H1 (cell line): ENCODE measurements around the gene KCNRG. TPM values are rescaled to one million over a fixed set of nuclear protein-coding genes. Genes with fewer than 3 reads are reported as not detected.

ENCODE experiments used
- CTCF ChIA-PET: fragments of 300-600 bp; sonication (Branson Sonifier 250); formaldehyde crosslinking; loops from one replicate; lab custom pipeline; 2021; ENCODE audit not compliant: partially characterized antibody; lab: Charles Lee
- POLR2A ChIA-PET: fragments of 300-600 bp; sonication (Branson Sonifier 250); formaldehyde crosslinking; loops from one replicate; lab custom pipeline; 2021; ENCODE audit warnings: inconsistent platforms; ENCODE audit not compliant: partially characterized antibody; lab: Charles Lee
- DNase-seq, 2 experiments: peaks; one replicate each; pipeline versions ENCODE4 v3.0.0 to v3.0.0-alpha.2; 2010 to 2022; ENCODE audit warnings: low spot score in 2 of 2, low read depth in 1 of 2, mixed read lengths in 1 of 2
- FAIRE-seq: peaks from 2 replicates; lab custom pipeline; 2011; peaks lifted over from hg19 to GRCh38; lab: Jason Lieb, UNC
- H2AFZ ChIP-seq: 2 replicates; pipeline ENCODE4 v1.8.1; 2012; ENCODE audit warnings: low read length, inconsistent platforms
- H2AK5ac ChIP-seq: 2 replicates; pipeline ENCODE4 v1.6.1; 2013; ENCODE audit warnings: low read depth, low read length
- H2BK120ac ChIP-seq: replicated peaks from 2 replicates; pipeline ENCODE3; 2013; ENCODE audit warnings: low read depth, low read length, inconsistent platforms
- H2BK12ac ChIP-seq: 2 replicates; pipeline ENCODE4 v1.6.1; 2013; ENCODE audit warnings: low read depth, low read length
- H2BK15ac ChIP-seq: 2 replicates; pipeline ENCODE4 v1.6.1; 2013; ENCODE audit warnings: low read length
- H2BK20ac ChIP-seq: 2 replicates; pipeline ENCODE4 v1.6.1; 2013; ENCODE audit warnings: low read length
- H2BK5ac ChIP-seq: 2 replicates; pipeline ENCODE4 v1.6.1; 2013; ENCODE audit warnings: low read depth, low read length
- H3K14ac ChIP-seq: 2 replicates; pipeline ENCODE4 v1.6.1; 2013; ENCODE audit warnings: inconsistent platforms; ENCODE audit not compliant: insufficient read length
- H3K18ac ChIP-seq: 2 replicates; pipeline ENCODE4 v1.6.1; 2013; ENCODE audit warnings: low read length; ENCODE audit errors: extremely low read depth
- H3K23ac ChIP-seq: 2 replicates; pipeline ENCODE4 v1.6.1; 2013; ENCODE audit warnings: inconsistent platforms; ENCODE audit not compliant: insufficient read length
- H3K23me2 ChIP-seq: 2 replicates; pipeline ENCODE4 v1.6.1; 2013; ENCODE audit warnings: low read depth, low read length
- H3K27ac ChIP-seq: 2 replicates; pipeline ENCODE4 v1.6.1; 2011; ENCODE audit warnings: low read depth, low read length, inconsistent platforms
- H3K27me3 ChIP-seq, 4 experiments: replicated peaks in 1 of 4; 1 replicate in 1 of 4; 2 replicates in 3 of 4; pipeline versions ENCODE4 v1.6.1 to v1.8.1; 2011 to 2013; ENCODE audit warnings: low read length in 3 of 4, mild to moderate bottlenecking in 3 of 4, inconsistent platforms in 2 of 4, mixed read lengths in 2 of 4, moderate library complexity in 1 of 4; ENCODE audit not compliant: control insufficient read depth in 3 of 4, insufficient read depth in 3 of 4; ENCODE audit errors: extremely low read depth in 1 of 4
- H3K36me3 ChIP-seq, 4 experiments: 2 replicates each; pipeline versions ENCODE4 v1.6.1 to v1.8.1; 2011 to 2013; ENCODE audit warnings: mild to moderate bottlenecking in 4 of 4, low read length in 3 of 4, moderate library complexity in 2 of 4, control low read depth in 1 of 4, inconsistent platforms in 1 of 4; ENCODE audit not compliant: insufficient read depth in 4 of 4, control insufficient read depth in 2 of 4
- H3K4ac ChIP-seq: replicated peaks from 2 replicates; pipeline ENCODE3; 2013; ENCODE audit warnings: low read length, low read depth, mixed read lengths, inconsistent platforms; ENCODE audit not compliant: insufficient read length
- H3K4me1 ChIP-seq, 4 experiments: replicated peaks in 1 of 4; 1 replicate in 1 of 4; 2 replicates in 3 of 4; pipeline versions ENCODE4 v1.6.1 to v1.8.1; 2011 to 2013; ENCODE audit warnings: low read length in 3 of 4, inconsistent platforms in 2 of 4, mixed read lengths in 1 of 4; ENCODE audit not compliant: insufficient read depth in 4 of 4, control insufficient read depth in 3 of 4
- H3K4me2 ChIP-seq, 2 experiments: 2 replicates each; pipeline versions ENCODE4 v1.6.1 to v1.8.1; 2011 to 2013; ENCODE audit warnings: low read depth in 2 of 2, low read length in 2 of 2, control low read depth in 1 of 2, inconsistent platforms in 1 of 2, mild to moderate bottlenecking in 1 of 2; ENCODE audit not compliant: insufficient read depth in 1 of 2
- H3K4me3 ChIP-seq, 4 experiments: fragments of 200-600, 300-600 bp in 1 of 4; sonication (generic), shearing (Covaris generic), sonication (Bioruptor Twin) in 1 of 4; 2 replicates each; pipeline versions ENCODE4 v1.5.1 to v1.8.1; 2011 to 2016; ENCODE audit warnings: low read length in 4 of 4, low read depth in 3 of 4, control low read depth in 2 of 4, inconsistent platforms in 2 of 4, mild to moderate bottlenecking in 2 of 4, mixed read lengths in 1 of 4, moderate library complexity in 1 of 4; ENCODE audit not compliant: insufficient read depth in 2 of 4; ENCODE audit errors: extremely low read depth in 1 of 4
- H3K56ac ChIP-seq: replicated peaks from 2 replicates; pipeline ENCODE3; 2013; ENCODE audit warnings: low read depth, mild to moderate bottlenecking, mixed read lengths, low read length, inconsistent platforms; ENCODE audit not compliant: insufficient read length
- H3K79me1 ChIP-seq: 2 replicates; pipeline ENCODE4 v1.6.1; 2013; ENCODE audit warnings: low read depth, low read length, control low read depth
- H3K79me2 ChIP-seq, 2 experiments: 2 replicates each; pipeline versions ENCODE4 v1.6.1 to v1.8.1; 2012 to 2013; ENCODE audit warnings: low read length in 2 of 2, mild to moderate bottlenecking in 2 of 2, inconsistent platforms in 1 of 2; ENCODE audit not compliant: insufficient read depth in 2 of 2, control insufficient read depth in 1 of 2
- H3K9ac ChIP-seq, 4 experiments: replicated peaks in 1 of 4; 1 replicate in 1 of 4; 2 replicates in 3 of 4; pipeline versions ENCODE4 v1.6.1 to v1.8.1; 2011 to 2013; ENCODE audit warnings: low read depth in 3 of 4, low read length in 3 of 4, control low read depth in 2 of 4, mild to moderate bottlenecking in 2 of 4, moderate library complexity in 2 of 4, inconsistent platforms in 1 of 4; ENCODE audit errors: extremely low read depth in 1 of 4
- H3K9me3 ChIP-seq, 2 experiments: 2 replicates each; pipeline versions ENCODE4 v1.6.1 to v1.8.1; 2012 to 2013; ENCODE audit warnings: mild to moderate bottlenecking in 2 of 2, moderate library complexity in 2 of 2, control low read depth in 1 of 2, inconsistent platforms in 1 of 2, low read depth in 1 of 2, low read length in 1 of 2, mixed read lengths in 1 of 2; ENCODE audit not compliant: insufficient read depth in 2 of 2
- H4K20me1 ChIP-seq, 2 experiments: replicated peaks in 1 of 2; 2 replicates each; pipeline versions ENCODE3 to v1.8.1; 2011 to 2013; ENCODE audit warnings: inconsistent platforms in 2 of 2, low read length in 2 of 2, mild to moderate bottlenecking in 1 of 2; ENCODE audit not compliant: insufficient read depth in 2 of 2, control insufficient read depth in 1 of 2
- H4K5ac ChIP-seq: 2 replicates; pipeline ENCODE4 v1.6.1; 2013; ENCODE audit warnings: low read length, low read depth, mixed read lengths, inconsistent platforms; ENCODE audit not compliant: insufficient read length
- H4K8ac ChIP-seq: 2 replicates; pipeline ENCODE4 v1.8.0; 2013; ENCODE audit warnings: mild to moderate bottlenecking, moderate library complexity, low read length, inconsistent platforms; ENCODE audit not compliant: insufficient read depth; ENCODE audit errors: extremely low read depth
- H4K91ac ChIP-seq: replicated peaks from 2 replicates; pipeline ENCODE3; 2013; ENCODE audit warnings: low read length, mixed read lengths, inconsistent platforms; ENCODE audit not compliant: insufficient read length
- BCL11A ChIP-seq, 2 experiments: IDR thresholded peaks; one replicate each; pipeline ENCODE4 v1.6.1; 2011; ENCODE audit warnings: low read depth in 2 of 2, low read length in 2 of 2, mild to moderate bottlenecking in 2 of 2
- CHD1 ChIP-seq: IDR thresholded peaks from 2 replicates; pipeline ENCODE4 v1.6.1; 2012; ENCODE audit warnings: low read depth, low read length, improper control_type of control experiment
- polyA plus RNA-seq, 7 experiments: library from polyadenylated mRNA; depleted of rRNA in 3 of 7; stranded (reverse) in 5 of 7; unstranded in 2 of 7; fragments of >200 nt in 5 of 7; fragments of 200-250 nt in 2 of 7; gene quantifications; 1 replicate in 5 of 7; 2 replicates in 1 of 7; 4 replicates in 1 of 7; pipeline versions ENCODE4 v1.2.1 to v1.2.3, GENCODE V29; 2011 to 2013; ENCODE audit warnings: missing spikeins in 2 of 7, mixed read lengths in 2 of 7
- total RNA-seq: library from RNA; stranded (reverse); fragmentation: NEBNext Ultra II Directional; extraction: Animal tissue kit (Norgen Biotek cat#: 25700); gene quantifications from 2 replicates; pipeline ENCODE4 v1.2.1, GENCODE V29; 2021

KCNRG gene
- total and polyA plus RNA-seq, 2 of the 8 experiments (the other 6 are each of a cell fraction or from before 2014, with no cell fraction given): 0.65 to 1.2 TPM

- CTCF ChIA-PET: interaction anchor here (0.6 to 3.1 kb wide), 4 partner anchors 16 to 1001 kb away, joined by 3 to 12 read pairs (median 3); no protein-coding TSS in a partner anchor
Measured at GRCh38 chr13:50068508-50068907, 53.3 kb downstream of the KCNRG start.

More at GRCh38 chr13:50068508-50068907, 53.3 kb downstream of the KCNRG start:
- Histone ChIP-seq H3K4me1 (no peaks in the 10 kb centered on the region), H4K91ac (no peak overlapping the region), H3K4ac (no peak overlapping the region), H3K18ac (no peak overlapping the region), H3K27ac (no peak overlapping the region), H3K14ac (no peak overlapping the region), H2BK5ac (no peak overlapping the region), H3K4me3 (no peak overlapping the region), H3K36me3 (peaks cover 0 to 9% (median 3%) of the 10 kb centered on the region in 4 experiments; a peak in 3 of 8 replicates), H3K9me3 (no peaks in the 10 kb centered on the region), H2BK15ac (no peak overlapping the region), H3K23ac (no peak overlapping the region), H2BK20ac (no peak overlapping the region), H2BK12ac (no peak overlapping the region), H3K9ac (no peak overlapping the region), H3K79me2 (peaks cover 0 to 25% of the 10 kb centered on the region in 2 experiments; a peak in 2 of 4 replicates), H2AK5ac (no peak overlapping the region), H2AFZ (no peak overlapping the region), H2BK120ac (no peak overlapping the region), H4K8ac (no peak overlapping the region), H4K20me1 (peaks cover 0 to 2% of the 10 kb centered on the region in 2 experiments), H3K56ac (no peak overlapping the region), H3K23me2 (0 out of 2 replicates have a peak, but pooled peaks cover 2% of the 10 kb centered on the region), H3K4me2 (no peak overlapping the region), H4K5ac (no peak overlapping the region), H3K27me3 (no peaks in the 10 kb centered on the region), H3K79me1 (peaks cover 3% of the 10 kb centered on the region; the same call in 1 of the 2 replicates)
- POLR2A ChIA-PET: interaction anchor here (1.7 kb wide), 1 partner anchor 12 kb away, joined by 4 read pairs; no protein-coding TSS in a partner anchor
- no peak for FAIRE-seq
- TF ChIP-seq CHD1 (no peak), BCL11A (IDR thresholded peaks at IDR 0.05; ENCODE audit: low read depth in 2 of 2, low read length in 2 of 2) (no peak)
- DNase-seq: no peak
